Keratinocyte (primary cell): ENCODE data around the gene MADD. TPM values are rescaled to one million over a fixed set of nuclear protein-coding genes. Genes with fewer than 3 reads are reported as not detected.

Experiments used
- DNase-seq: peaks from one replicate; pipeline ENCODE4 v3.0.0-alpha.2; 2011; ENCODE audit warnings: low read depth, missing footprints, low spot score
- FAIRE-seq: peaks from 2 replicates; lab custom pipeline; 2011; peaks lifted over from hg19 to GRCh38; lab: Jason Lieb, UNC
- H2AFZ ChIP-seq: 2 replicates; pipeline ENCODE4 v1.6.0; 2012; ENCODE audit warnings: low read length, control low read depth, inconsistent platforms; ENCODE audit not compliant: control insufficient read depth
- H3K27ac ChIP-seq: 2 replicates; pipeline ENCODE4 v1.5.1; 2011; ENCODE audit warnings: low read length; ENCODE audit not compliant: control insufficient read depth, insufficient read depth
- H3K27me3 ChIP-seq: 3 replicates; pipeline ENCODE4 v1.6.0; 2011; ENCODE audit warnings: low read length; ENCODE audit not compliant: control insufficient read depth, insufficient read depth; ENCODE audit errors: extremely low read depth
- H3K36me3 ChIP-seq, 2 experiments: 2 replicates in 1 of 2; 3 replicates in 1 of 2; pipeline ENCODE4 v1.5.1; 2011; ENCODE audit warnings: low read length in 2 of 2, mild to moderate bottlenecking in 1 of 2; ENCODE audit not compliant: control insufficient read depth in 2 of 2, insufficient read depth in 2 of 2; ENCODE audit errors: extremely low read depth in 1 of 2
- H3K4me1 ChIP-seq: 3 replicates; pipeline ENCODE4 v1.5.1; 2011; ENCODE audit warnings: low read length; ENCODE audit not compliant: control insufficient read depth, insufficient read depth; ENCODE audit errors: extremely low read depth
- H3K4me2 ChIP-seq: 3 replicates; pipeline ENCODE4 v1.6.0; 2011; ENCODE audit warnings: low read depth, low read length; ENCODE audit not compliant: control insufficient read depth, insufficient read depth; ENCODE audit errors: extremely low read depth
- H3K4me3 ChIP-seq, 3 experiments: fragments of 200-600 bp in 1 of 3; sonication (generic) in 1 of 3; 2 replicates in 2 of 3; 3 replicates in 1 of 3; pipeline ENCODE4 v1.5.1; 2011 to 2016; ENCODE audit warnings: low read length in 3 of 3, mild to moderate bottlenecking in 3 of 3, control low read depth in 2 of 3, inconsistent platforms in 1 of 3, low read depth in 1 of 3, mixed read lengths in 1 of 3, mixed run types in 1 of 3, moderate library complexity in 1 of 3; ENCODE audit not compliant: control insufficient read depth in 2 of 3, insufficient read depth in 2 of 3; ENCODE audit errors: extremely low read depth in 1 of 3
- H3K79me2 ChIP-seq: 2 replicates; pipeline ENCODE4 v1.6.0; 2012; ENCODE audit warnings: low read length; ENCODE audit not compliant: control insufficient read depth, insufficient read depth
- H3K9ac ChIP-seq: 3 replicates; pipeline ENCODE4 v1.6.0; 2011; ENCODE audit warnings: low read length; ENCODE audit not compliant: control insufficient read depth, insufficient read depth; ENCODE audit errors: extremely low read depth
- H3K9me1 ChIP-seq: 3 replicates; pipeline ENCODE4 v1.6.0; 2011; ENCODE audit warnings: low read length; ENCODE audit not compliant: control insufficient read depth, insufficient read depth; ENCODE audit errors: extremely low read depth
- H3K9me3 ChIP-seq: 2 replicates; pipeline ENCODE4 v1.5.1; 2012; ENCODE audit warnings: low read depth, low read length; ENCODE audit not compliant: control insufficient read depth
- H4K20me1 ChIP-seq: 3 replicates; pipeline ENCODE4 v1.6.0; 2011; ENCODE audit warnings: low read length; ENCODE audit not compliant: control insufficient read depth, insufficient read depth; ENCODE audit errors: extremely low read depth
- EZH2 ChIP-seq: IDR thresholded peaks from one replicate; pipeline ENCODE4 v1.6.1; 2012; ENCODE audit warnings: inconsistent platforms, mild to moderate bottlenecking, low read length, moderate library complexity
- dilution Hi-C: fragments of 300-500 bp; cut with MboI; formaldehyde crosslinking; loops from one replicate; pipeline ENCODE4 v1.7.0; 2020; ENCODE audit warnings: low sequenced_read_pairs; ENCODE audit not compliant: extremely low pct_ligation_motif_present
- polyA plus RNA-seq, 5 experiments: library from polyadenylated mRNA; depleted of rRNA in 3 of 5; stranded (reverse) in 3 of 5; stranded (forward) in 1 of 5; unstranded in 1 of 5; fragments of >200 nt; gene quantifications; 1 replicate in 1 of 5; 2 replicates in 3 of 5; 3 replicates in 1 of 5; pipeline versions ENCODE4 v1.2.1 to v1.2.3, GENCODE V29; 2011 to 2012; ENCODE audit warnings: missing spikeins in 2 of 5, low read depth in 1 of 5, low replicate concordance in 1 of 5
- TF ChIP-seq, protein P1 (sequence below), 3 experiments: IDR thresholded peaks in 1 of 3; conservative IDR thresholded peaks in 1 of 3; optimal IDR thresholded peaks in 1 of 3; 2 replicates in 2 of 3; 3 replicates in 1 of 3; pipeline versions ENCODE3 to v1.5.1; 2011; ENCODE audit warnings: low read length in 3 of 3, mild to moderate bottlenecking in 3 of 3, moderate library complexity in 2 of 3, control low read depth in 1 of 3, inconsistent platforms in 1 of 3; ENCODE audit not compliant: insufficient read depth in 2 of 3; ENCODE audit errors: extremely low read depth in 1 of 3

The MADD gene
- polyA plus RNA-seq, 1 donor (not counting 4 experiments of a cell fraction or from before 2014, with no cell fraction given): 11.9 TPM

DNA sequence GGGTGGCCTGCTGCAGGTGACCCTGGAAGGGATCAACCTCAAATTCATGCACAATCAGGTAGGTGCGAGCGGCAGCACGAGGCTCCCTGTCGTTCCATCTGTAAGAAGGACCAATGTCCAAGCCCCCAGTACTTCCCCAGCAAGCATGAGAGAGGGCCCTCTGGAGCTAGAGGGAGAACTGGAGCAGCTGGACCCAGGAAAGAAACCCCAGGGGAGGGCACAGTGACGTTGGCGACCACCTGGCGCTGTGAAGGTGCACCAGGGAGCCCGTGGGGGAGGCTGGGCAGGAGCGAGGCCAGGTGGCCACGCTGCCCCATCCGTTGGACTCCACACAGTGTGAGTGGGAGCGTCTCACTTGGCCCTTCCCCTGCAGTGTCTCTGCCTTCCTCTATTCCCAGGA is 54.6 kb downstream of the MADD start:
- Histone ChIP-seq H3K36me3 (peaks cover 16 to 24% of the 10 kb centered on the region in 2 experiments), H3K79me2 (no peaks in the 10 kb centered on the region), H3K9me1 (no peaks in the 10 kb centered on the region), H3K4me3 (no peak overlapping the region), H3K4me2 (no peak overlapping the region), H3K9ac (no peak overlapping the region), H3K4me1 (no peaks in the 10 kb centered on the region), H2AFZ (no peak overlapping the region), H3K9me3 (no peaks in the 10 kb centered on the region), H3K27ac (no peak overlapping the region), H4K20me1 (peaks cover 3% of the 10 kb centered on the region), H3K27me3 (no peaks in the 10 kb centered on the region)
- TF ChIP-seq, protein P1, sequence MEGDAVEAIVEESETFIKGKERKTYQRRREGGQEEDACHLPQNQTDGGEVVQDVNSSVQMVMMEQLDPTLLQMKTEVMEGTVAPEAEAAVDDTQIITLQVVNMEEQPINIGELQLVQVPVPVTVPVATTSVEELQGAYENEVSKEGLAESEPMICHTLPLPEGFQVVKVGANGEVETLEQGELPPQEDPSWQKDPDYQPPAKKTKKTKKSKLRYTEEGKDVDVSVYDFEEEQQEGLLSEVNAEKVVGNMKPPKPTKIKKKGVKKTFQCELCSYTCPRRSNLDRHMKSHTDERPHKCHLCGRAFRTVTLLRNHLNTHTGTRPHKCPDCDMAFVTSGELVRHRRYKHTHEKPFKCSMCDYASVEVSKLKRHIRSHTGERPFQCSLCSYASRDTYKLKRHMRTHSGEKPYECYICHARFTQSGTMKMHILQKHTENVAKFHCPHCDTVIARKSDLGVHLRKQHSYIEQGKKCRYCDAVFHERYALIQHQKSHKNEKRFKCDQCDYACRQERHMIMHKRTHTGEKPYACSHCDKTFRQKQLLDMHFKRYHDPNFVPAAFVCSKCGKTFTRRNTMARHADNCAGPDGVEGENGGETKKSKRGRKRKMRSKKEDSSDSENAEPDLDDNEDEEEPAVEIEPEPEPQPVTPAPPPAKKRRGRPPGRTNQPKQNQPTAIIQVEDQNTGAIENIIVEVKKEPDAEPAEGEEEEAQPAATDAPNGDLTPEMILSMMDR (optimal IDR thresholded peaks at IDR 0.05 in 1 of 3, IDR thresholded peaks at IDR 0.05 in 1 of 3, conservative IDR thresholded peaks at IDR 0.05 in 1 of 3; ENCODE audit: extremely low read depth in 1 of 3, insufficient read depth in 2 of 3, low read length in 3 of 3): no peak
- no peak for TF ChIP-seq EZH2
- FAIRE-seq: no peak
- no peak for DNase-seq
- dilution Hi-C loops: no loop called here

DNA sequence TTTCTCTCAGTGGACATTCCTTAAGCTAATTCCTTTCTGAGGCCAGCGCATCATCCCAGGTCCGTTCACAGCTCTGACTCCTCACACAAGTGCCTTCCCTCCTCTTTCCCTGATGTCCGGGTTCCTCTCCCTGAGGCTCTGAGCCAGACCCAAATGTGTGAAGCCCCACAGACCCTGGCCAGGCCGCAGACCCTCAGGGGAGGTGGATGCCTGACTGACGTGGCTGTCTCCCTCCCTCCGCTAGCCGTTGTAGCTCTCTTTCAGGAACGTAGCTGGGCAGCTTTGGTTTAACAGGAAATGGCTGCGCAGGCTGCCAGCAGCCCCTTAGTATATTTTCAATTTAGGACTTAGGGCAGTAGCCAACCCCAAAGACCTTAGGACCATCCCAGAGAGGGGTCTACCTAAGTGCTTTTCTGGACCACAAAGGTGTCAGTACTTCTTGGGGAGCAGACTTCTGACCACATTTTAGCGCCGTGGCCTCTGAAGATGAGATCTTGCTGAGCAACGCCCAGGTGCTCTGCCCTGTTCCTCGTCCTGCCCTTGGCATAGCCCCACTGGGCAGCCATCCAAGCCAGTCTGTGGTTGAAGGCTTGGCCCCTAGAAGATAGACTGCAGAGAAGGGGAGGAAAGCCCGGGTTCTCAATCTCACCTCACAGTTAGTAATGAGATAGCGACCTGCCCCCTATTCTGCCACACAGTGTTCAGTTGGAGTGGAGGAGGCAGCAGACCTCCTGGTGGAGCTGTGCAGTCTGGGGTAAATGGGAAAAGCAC is 55.5 kb downstream of the MADD start:
- Histone ChIP-seq H4K20me1 (peaks cover 3% of the 10 kb centered on the region), H3K4me1 (no peaks in the 10 kb centered on the region), H3K4me3 (no peak overlapping the region), H3K9me3 (no peaks in the 10 kb centered on the region), H3K9ac (no peak overlapping the region), H3K79me2 (no peaks in the 10 kb centered on the region), H3K27ac (no peak overlapping the region), H3K36me3 (peaks cover 16 to 27% of the 10 kb centered on the region in 2 experiments), H3K9me1 (no peaks in the 10 kb centered on the region), H3K4me2 (no peak overlapping the region), H3K27me3 (no peaks in the 10 kb centered on the region), H2AFZ (no peak overlapping the region)
- no peak for TF ChIP-seq EZH2
- TF ChIP-seq, protein P1 (optimal IDR thresholded peaks at IDR 0.05 in 1 of 3, IDR thresholded peaks at IDR 0.05 in 1 of 3, conservative IDR thresholded peaks at IDR 0.05 in 1 of 3; ENCODE audit: extremely low read depth in 1 of 3, insufficient read depth in 2 of 3, low read length in 3 of 3): no peak
- FAIRE-seq (no peak), DNase-seq (no peak)
- dilution Hi-C loops: no loop called here
